ENCODE data around the gene UBAC2.

The UBAC2 gene

GRCh38 chr13:99357131-99357596, 156.5 kb downstream of the UBAC2 start:
- DNase-seq (ENCODE audit: low read depth), result no peak

- no peak for DNase-seq (ENCODE audit: low read depth)
Observed at GRCh38 chr13:99357941-99358340, 157.3 kb downstream of the UBAC2 start.

GRCh38 chr13:99359528-99359927, 158.9 kb downstream of the UBAC2 start:
- DNase-seq (ENCODE audit: low read depth), result no peak

GRCh38 chr13:99360696-99361095, 160.0 kb downstream of the UBAC2 start:
- no peak for DNase-seq (ENCODE audit: low read depth)

- DNase-seq (ENCODE audit: low read depth), result no peak
Observed at GRCh38 chr13:99361197-99361596, 160.5 kb downstream of the UBAC2 start.

GRCh38 chr13:99362362-99362761, 161.7 kb downstream of the UBAC2 start:
- DNase-seq (ENCODE audit: low read depth), result no peak

GRCh38 chr13:99363391-99363790, 162.7 kb downstream of the UBAC2 start:
- no peak for DNase-seq (ENCODE audit: low read depth)

GRCh38 chr13:99363949-99364348, 163.3 kb downstream of the UBAC2 start:
- DNase-seq (ENCODE audit: low read depth), result no peak

GRCh38 chr13:99366075-99366987, 165.7 kb downstream of the UBAC2 start:
- no peak for DNase-seq (ENCODE audit: low read depth)

GRCh38 chr13:99367106-99367616, 166.5 kb downstream of the UBAC2 start:
- DNase-seq (ENCODE audit: low read depth), result no peak

- DNase-seq (ENCODE audit: low read depth), result no peak
Observed at GRCh38 chr13:99367663-99368448, 167.2 kb downstream of the UBAC2 start.

- no peak for DNase-seq (ENCODE audit: low read depth)
Observed at GRCh38 chr13:99370481-99371275, 170.0 kb downstream of the UBAC2 start.

- no peak for DNase-seq (ENCODE audit: low read depth)
Observed at GRCh38 chr13:99371956-99372355, 171.3 kb downstream of the UBAC2 start.

GRCh38 chr13:99373436-99373835, 172.8 kb downstream of the UBAC2 start:
- no peak for DNase-seq (ENCODE audit: low read depth)

- no peak for DNase-seq (ENCODE audit: low read depth)
Observed at GRCh38 chr13:99374169-99374991, 173.7 kb downstream of the UBAC2 start.

- no peak for DNase-seq (ENCODE audit: low read depth)
Observed at GRCh38 chr13:99374994-99375737, 174.5 kb downstream of the UBAC2 start.

GRCh38 chr13:99375738-99376080, 175.1 kb downstream of the UBAC2 start:
- DNase-seq (ENCODE audit: low read depth), result no peak

GRCh38 chr13:99376132-99376531, 175.5 kb downstream of the UBAC2 start:
- DNase-seq (ENCODE audit: low read depth), result no peak

- DNase-seq (ENCODE audit: low read depth), result no peak
Observed at GRCh38 chr13:99376924-99377323, 176.3 kb downstream of the UBAC2 start.

GRCh38 chr13:99377641-99378040, 177.0 kb downstream of the UBAC2 start:
- DNase-seq (ENCODE audit: low read depth), result no peak

Data from GM04503 (cell line).